MG63 (cell line): Measurements from ENCODE around the gene DHRS7. TPM values are rescaled to one million over a fixed set of nuclear protein-coding genes. Genes with fewer than 3 reads are reported as not detected.

Source experiments
- DNase-seq: peaks from one replicate; pipeline ENCODE4 v3.0.0-alpha.2; 2020
- H3K27me3 ChIP-seq: fragments of 250-450 bp; sonication (Bioruptor Pico); 2 replicates; pipeline ENCODE4 v1.5.1; 2020; ENCODE audit warnings: mild to moderate bottlenecking, moderate library complexity
- H3K36me3 ChIP-seq: fragments of 250-450 bp; sonication (Bioruptor Pico); 2 replicates; pipeline ENCODE4 v1.5.1; 2020; ENCODE audit warnings: mild to moderate bottlenecking, moderate library complexity
- H3K4me3 ChIP-seq: fragments of 250-450 bp; sonication (Bioruptor Pico); 2 replicates; pipeline ENCODE4 v1.5.1; 2020; ENCODE audit warnings: mild to moderate bottlenecking, moderate library complexity
- H3K9me3 ChIP-seq: fragments of 250-450 bp; sonication (Bioruptor Pico); 2 replicates; pipeline ENCODE4 v1.5.1; 2020; ENCODE audit warnings: mild to moderate bottlenecking, moderate library complexity
- total RNA-seq: library from RNA; depleted of rRNA; stranded (reverse); fragments of >200 nt; shearing (Covaris generic); gene quantifications from 2 replicates; pipeline ENCODE4 v1.2.3, GENCODE V29; 2014; ENCODE audit warnings: low replicate concordance

DHRS7 gene
- total RNA-seq, 1 experiment from 2014 or later = 31.8 TPM

DNA sequence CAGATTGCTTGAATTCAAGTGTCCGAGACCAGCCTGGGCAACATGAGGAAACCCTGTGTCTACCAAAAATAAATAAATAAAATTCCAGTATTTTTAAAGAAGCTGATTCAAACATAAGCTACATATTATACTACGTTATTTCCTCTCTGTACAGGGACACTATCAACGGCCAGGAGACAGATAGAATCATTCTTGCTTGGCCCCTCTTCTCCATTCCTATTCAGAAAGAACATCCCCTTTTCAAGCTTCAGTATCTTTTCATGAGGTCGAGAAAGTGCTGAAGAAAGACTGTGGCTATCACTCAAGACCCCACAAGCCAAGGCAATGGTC, 314 bp upstream of the DHRS7 start:
- Histone ChIP-seq H3K36me3 (no peaks in the 10 kb centered on the region), H3K9me3 (no peaks in the 10 kb centered on the region), H3K27me3 (no peaks in the 10 kb centered on the region), H3K4me3 (peak overlapping the region; percentile 74)
- DNase-seq = no peak

DNA sequence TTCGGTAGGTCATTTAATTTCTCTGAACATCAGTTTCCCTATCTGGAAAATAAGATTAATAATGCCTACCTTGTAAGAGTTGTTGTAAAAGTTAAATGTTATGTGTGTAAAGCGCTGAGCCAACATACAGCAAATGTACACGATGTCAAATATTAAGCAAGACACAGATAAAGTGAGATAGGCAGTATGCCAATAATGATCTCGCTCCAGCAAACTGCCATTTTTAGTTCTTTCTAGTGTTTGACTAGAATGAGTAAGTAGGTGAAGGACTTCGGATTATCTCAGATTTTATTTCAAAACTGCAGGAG, 840 bp downstream of the DHRS7 start:
- no peak for DNase-seq
- Histone ChIP-seq H3K27me3 (no peaks in the 10 kb centered on the region), H3K36me3 (no peaks in the 10 kb centered on the region), H3K4me3 (peak overlapping the region; percentile 74), H3K9me3 (no peaks in the 10 kb centered on the region)

GRCh38 chr14:60163693-60164092, 1.5 kb downstream of the DHRS7 start:
- H3K4me3 ChIP-seq = no peak overlapping the region
- no peaks in the 10 kb centered on the region for H3K27me3 ChIP-seq
- H3K36me3 ChIP-seq = no peaks in the 10 kb centered on the region
- DNase-seq = no peak
- no peaks in the 10 kb centered on the region for H3K9me3 ChIP-seq

- Histone ChIP-seq H3K27me3 (no peaks in the 10 kb centered on the region), H3K4me3 (no peak overlapping the region), H3K9me3 (no peaks in the 10 kb centered on the region), H3K36me3 (no peaks in the 10 kb centered on the region)
- no peak for DNase-seq
Measured at GRCh38 chr14:60161196-60162107, 3.7 kb downstream of the DHRS7 start.

DNA sequence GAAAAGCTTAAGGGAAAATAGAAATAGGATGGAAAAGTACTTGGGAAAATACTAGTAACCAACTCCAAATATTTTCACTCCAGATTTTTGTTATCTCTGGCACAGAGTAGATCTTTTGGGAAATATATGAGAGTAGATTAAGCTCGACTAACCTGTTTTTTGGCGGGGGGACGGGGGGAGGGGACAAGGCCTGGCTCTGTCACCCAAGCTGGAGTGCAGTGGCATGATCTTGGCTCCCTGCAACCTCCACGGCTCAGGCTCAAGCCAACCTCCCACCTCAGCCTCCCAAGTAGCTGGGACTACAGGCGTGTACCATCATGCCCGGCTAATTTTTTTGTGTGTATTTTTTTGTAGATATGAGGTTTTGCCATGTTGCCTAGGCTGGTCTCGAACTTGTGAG, 4.8 kb downstream of the DHRS7 start:
- Histone ChIP-seq H3K36me3 (no peaks in the 10 kb centered on the region), H3K4me3 (no peak overlapping the region), H3K27me3 (no peaks in the 10 kb centered on the region), H3K9me3 (no peaks in the 10 kb centered on the region)
- no peak for DNase-seq

DNA sequence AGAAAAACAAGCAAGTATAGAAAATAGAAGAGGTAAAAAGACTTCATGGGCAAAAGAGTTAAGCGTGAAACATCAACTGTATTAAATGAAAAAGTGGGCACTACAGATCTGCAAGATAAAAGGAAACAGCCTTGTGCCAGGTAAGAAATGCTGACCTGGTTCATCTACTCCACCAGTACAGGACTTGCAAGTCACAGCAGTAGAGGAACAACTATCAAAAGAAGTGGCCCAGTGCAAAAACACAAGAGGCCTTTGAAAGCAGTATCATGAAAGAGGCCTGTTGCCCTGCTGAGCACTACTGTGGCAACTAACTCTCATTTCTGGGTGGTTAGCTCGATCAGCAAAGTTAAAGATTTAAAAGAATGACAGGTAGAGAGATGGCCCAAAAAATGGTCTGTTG, 10.5 kb downstream of the DHRS7 start:
- Histone ChIP-seq H3K27me3 (no peaks in the 10 kb centered on the region), H3K36me3 (peaks cover 4% of the 10 kb centered on the region; the same call in 1 of the 2 replicates), H3K4me3 (no peak overlapping the region), H3K9me3 (no peaks in the 10 kb centered on the region)
- no peak for DNase-seq

- H3K4me3 ChIP-seq = no peak overlapping the region
- peaks cover 4% of the 10 kb centered on the region; the same call in 1 of the 2 replicates for H3K36me3 ChIP-seq
- DNase-seq = no peak
- H3K27me3 ChIP-seq = no peaks in the 10 kb centered on the region
- H3K9me3 ChIP-seq = no peaks in the 10 kb centered on the region
Measured at GRCh38 chr14:60153991-60154390, 11.2 kb downstream of the DHRS7 start.

DNA sequence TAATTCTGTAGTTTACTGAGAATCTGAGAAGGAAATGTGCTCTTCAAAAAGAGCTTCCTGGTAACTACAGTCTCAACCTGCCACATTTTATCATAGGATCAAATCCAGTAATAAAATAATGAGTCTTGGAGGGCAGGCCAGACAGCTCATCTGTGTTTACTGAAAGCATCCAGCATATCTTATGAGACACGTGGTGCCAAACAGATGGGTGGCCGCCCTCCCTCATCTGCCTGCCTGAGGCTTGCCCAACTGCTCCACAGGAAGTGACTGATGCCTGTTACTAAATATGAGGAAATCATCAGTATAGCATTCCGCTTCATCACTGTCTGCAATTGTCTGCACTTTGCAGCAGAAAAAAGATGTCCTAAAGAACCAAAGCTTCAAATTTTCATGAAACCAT, 13.5 kb downstream of the DHRS7 start:
- no peaks in the 10 kb centered on the region for H3K9me3 ChIP-seq
- H3K27me3 ChIP-seq = no peaks in the 10 kb centered on the region
- peak; percentile 91 for DNase-seq
- H3K4me3 ChIP-seq = no peak overlapping the region
- peaks cover 4% of the 10 kb centered on the region; the same call in 1 of the 2 replicates for H3K36me3 ChIP-seq

- Histone ChIP-seq H3K27me3 (no peaks in the 10 kb centered on the region), H3K36me3 (peaks cover 5% of the 10 kb centered on the region; the same call in 1 of the 2 replicates), H3K9me3 (no peaks in the 10 kb centered on the region), H3K4me3 (no peak overlapping the region)
- DNase-seq = no peak
Measured at GRCh38 chr14:60134702-60135101, 30.5 kb downstream of the DHRS7 start.

GRCh38 chr14:60133487-60133886, 31.7 kb downstream of the DHRS7 start:
- no peak for DNase-seq
- H3K4me3 ChIP-seq = no peak overlapping the region
- H3K9me3 ChIP-seq = no peaks in the 10 kb centered on the region
- no peaks in the 10 kb centered on the region for H3K27me3 ChIP-seq
- peaks cover 7% of the 10 kb centered on the region for H3K36me3 ChIP-seq

DNA sequence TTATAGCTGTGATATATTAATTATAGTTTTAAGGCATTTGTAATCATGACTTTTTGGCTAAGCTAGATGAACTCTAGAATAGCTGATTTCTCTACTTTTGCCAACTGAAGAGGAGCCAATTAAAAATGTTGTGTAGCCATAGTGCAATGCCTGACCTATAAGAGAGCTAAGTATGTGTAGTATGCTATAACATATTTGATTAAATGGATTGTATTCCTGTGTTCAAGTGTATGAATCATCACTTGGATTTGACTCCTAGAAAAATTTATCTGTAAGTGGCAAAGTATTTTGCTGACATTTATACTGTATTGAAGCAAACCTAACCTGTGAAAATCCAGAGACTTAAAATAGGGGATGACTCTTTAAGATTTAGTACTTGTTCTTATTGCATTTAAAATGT, 39.3 kb downstream of the DHRS7 start:
- Histone ChIP-seq H3K4me3 (no peak overlapping the region), H3K36me3 (peaks cover 49% of the 10 kb centered on the region), H3K27me3 (no peaks in the 10 kb centered on the region), H3K9me3 (no peaks in the 10 kb centered on the region)
- DNase-seq = no peak

GRCh38 chr14:60116181-60116580, 49.0 kb downstream of the DHRS7 start:
- peaks cover 11% of the 10 kb centered on the region for H3K36me3 ChIP-seq
- no peak for DNase-seq
- no peaks in the 10 kb centered on the region for H3K9me3 ChIP-seq
- H3K4me3 ChIP-seq = no peak overlapping the region
- no peaks in the 10 kb centered on the region for H3K27me3 ChIP-seq

DNA sequence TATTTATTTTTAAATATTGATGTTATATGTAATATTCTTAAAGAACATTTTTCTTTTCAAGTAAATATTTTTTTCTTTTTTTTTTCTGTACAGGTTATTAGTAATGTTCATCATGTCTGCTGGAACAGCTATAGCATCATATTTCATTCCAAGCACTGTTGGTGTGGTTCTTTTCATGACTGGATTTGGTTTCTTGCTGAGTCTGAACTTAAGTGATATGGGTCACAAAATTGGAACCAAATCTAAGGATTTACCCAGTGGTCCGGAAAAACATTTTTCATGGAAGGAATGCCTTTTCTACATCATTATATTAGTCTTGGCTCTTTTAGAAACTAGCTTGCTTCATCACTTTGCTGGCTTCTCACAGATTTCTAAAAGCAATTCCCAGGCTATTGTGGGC, 50.3 kb downstream of the DHRS7 start:
- no peak for DNase-seq
- no peaks in the 10 kb centered on the region for H3K27me3 ChIP-seq
- H3K4me3 ChIP-seq = no peak overlapping the region
- H3K36me3 ChIP-seq = peaks cover 11% of the 10 kb centered on the region
- H3K9me3 ChIP-seq = no peaks in the 10 kb centered on the region

DNA sequence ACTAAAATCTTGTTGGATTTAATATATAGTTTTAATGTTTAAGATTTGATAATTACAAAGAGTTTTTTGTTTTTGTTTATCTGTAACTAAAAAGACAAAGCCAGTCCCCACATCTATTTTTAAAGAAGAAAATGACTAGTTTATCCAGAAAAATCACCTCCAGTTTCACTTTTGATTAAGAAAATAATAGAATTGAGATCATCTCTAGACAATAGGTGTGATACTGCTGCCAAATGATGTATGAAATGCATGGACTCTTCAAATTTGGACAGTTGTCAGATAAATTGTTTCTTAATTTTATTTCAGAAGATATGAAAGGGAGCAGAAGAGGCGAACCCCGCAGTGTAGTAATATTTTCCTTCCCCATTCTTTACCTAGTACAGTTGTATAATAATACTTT, 53.5 kb downstream of the DHRS7 start:
- no peaks in the 10 kb centered on the region for H3K27me3 ChIP-seq
- no peak overlapping the region for H3K4me3 ChIP-seq
- H3K36me3 ChIP-seq = peaks cover 10% of the 10 kb centered on the region
- H3K9me3 ChIP-seq = no peaks in the 10 kb centered on the region
- no peak for DNase-seq

DNA sequence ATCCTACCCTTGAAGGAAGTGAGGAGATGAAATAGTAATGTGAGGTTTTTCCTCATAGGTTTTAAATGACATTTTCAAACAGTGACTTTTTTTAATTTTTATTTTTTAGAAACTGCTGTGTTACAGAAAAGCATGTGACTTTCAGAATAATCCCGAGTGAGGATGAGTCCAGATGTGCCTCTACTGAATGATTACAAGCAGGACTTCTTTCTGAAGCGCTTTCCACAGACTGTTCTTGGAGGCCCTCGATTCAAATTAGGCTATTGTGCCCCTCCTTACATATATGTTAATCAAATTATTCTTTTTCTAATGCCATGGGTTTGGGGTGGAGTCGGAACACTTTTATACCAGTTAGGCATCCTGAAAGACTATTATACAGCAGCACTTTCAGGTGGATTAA, 57.7 kb downstream of the DHRS7 start:
- Histone ChIP-seq H3K36me3 (peaks cover 5% of the 10 kb centered on the region), H3K4me3 (no peak overlapping the region), H3K9me3 (no peaks in the 10 kb centered on the region), H3K27me3 (no peaks in the 10 kb centered on the region)
- no peak for DNase-seq

GRCh38 chr14:60106339-60106738, 58.9 kb downstream of the DHRS7 start:
- H3K4me3 ChIP-seq = no peak overlapping the region

DNA sequence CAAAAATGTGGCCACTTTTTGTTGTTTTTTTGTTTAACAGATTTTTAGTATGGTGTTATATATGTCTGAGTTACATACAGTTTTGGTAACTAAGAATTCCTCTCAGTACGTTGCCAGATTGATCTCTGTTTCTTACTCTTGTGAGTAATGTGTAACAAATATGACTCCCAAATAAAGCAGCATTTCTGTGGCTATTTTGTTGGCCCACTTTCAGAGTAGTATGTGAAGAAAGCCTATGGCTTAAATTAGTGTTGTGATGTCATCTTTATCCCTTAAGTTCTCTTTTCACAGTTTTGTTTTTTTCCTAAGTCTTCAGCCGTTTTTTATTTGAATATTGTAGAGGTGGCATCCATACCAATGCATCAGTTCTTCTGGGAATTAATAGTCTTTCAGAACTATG, 62.8 kb downstream of the DHRS7 start:
- H3K36me3 ChIP-seq = peaks cover 7% of the 10 kb centered on the region
- H3K27me3 ChIP-seq = no peaks in the 10 kb centered on the region
- DNase-seq = peak; percentile 10
- H3K4me3 ChIP-seq = no peak overlapping the region
- H3K9me3 ChIP-seq = no peaks in the 10 kb centered on the region

More at GRCh38 chr14:60106339-60106738, 58.9 kb downstream of the DHRS7 start:
- Histone ChIP-seq H3K27me3 (no peaks in the 10 kb centered on the region), H3K9me3 (no peaks in the 10 kb centered on the region), H3K36me3 (peaks cover 5% of the 10 kb centered on the region)
- DNase-seq = no peak

DNA sequence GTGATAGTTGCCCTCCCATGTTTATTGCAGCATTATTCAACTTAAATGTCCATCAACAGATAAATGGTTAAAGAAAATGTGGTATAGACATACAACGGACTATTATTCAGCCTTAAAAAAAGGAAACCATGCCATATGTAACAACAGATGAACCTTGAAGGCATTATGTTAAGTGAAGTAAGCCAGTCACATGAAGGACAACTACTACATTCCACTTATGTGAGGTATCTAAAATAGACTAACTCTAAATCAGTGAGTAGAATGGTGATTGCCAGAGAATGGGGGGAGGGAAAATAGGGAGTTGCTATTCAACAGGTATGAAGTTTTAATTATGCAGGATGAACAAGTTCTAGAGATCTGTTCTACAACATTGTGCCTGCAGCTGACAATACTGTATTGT, 63.4 kb downstream of the DHRS7 start:
- H3K4me3 ChIP-seq = no peak overlapping the region
- DNase-seq = no peak
- H3K27me3 ChIP-seq = no peaks in the 10 kb centered on the region
- peaks cover 8% of the 10 kb centered on the region for H3K36me3 ChIP-seq
- H3K9me3 ChIP-seq = no peaks in the 10 kb centered on the region
